Ramos (cell line): Measurements from ENCODE around the gene RAPGEF5.

Experiments used
- in situ Hi-C: fragments of 300-500 bp; cut with MboI; formaldehyde crosslinking; loops from one replicate; pipeline ENCODE4 v1.14.3; 2022; ENCODE audit warnings: low sequenced_read_pairs; ENCODE audit not compliant: unreplicated experiment

Gene RAPGEF5

DNA sequence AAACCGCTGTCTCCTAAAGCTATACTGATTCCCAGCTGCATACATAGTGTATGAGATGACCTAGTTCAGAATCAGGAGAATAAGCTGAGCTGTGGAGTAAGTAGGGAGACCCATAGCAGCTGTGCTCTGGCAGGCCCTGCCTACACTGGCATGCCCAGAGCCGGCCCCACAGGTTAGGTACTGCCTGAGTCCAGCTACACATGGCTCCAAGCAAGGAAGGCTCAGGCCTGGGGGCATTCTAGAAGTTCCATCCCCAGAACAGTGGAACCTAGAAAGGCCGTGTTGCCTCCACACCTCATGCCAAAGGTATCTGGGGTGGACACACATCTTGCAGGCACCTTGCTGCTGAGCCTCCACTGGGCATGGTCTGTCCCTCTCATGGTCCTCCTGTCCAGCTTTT, 215.6 kb downstream of the RAPGEF5 start:
- in situ Hi-C loops = no loop called here

DNA sequence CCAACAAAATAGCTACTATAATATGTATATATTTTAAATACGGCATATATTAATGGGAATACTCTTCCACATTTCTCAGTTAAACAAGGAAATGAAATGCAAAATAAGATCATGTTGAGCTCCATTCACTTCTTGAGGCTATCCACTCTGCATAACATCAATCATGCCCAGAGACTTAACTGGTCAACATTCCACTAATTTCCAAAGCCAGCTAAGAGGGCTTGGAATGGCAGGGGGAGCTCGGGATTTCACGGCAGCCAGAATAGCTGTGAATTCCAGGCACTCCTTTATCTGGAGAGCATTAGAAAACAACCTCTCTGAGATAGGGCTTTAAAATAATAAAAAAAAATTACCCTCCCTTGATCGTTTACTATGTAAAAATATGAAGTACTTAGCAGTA, 216.4 kb downstream of the RAPGEF5 start:
- in situ Hi-C loops = no loop called here

DNA sequence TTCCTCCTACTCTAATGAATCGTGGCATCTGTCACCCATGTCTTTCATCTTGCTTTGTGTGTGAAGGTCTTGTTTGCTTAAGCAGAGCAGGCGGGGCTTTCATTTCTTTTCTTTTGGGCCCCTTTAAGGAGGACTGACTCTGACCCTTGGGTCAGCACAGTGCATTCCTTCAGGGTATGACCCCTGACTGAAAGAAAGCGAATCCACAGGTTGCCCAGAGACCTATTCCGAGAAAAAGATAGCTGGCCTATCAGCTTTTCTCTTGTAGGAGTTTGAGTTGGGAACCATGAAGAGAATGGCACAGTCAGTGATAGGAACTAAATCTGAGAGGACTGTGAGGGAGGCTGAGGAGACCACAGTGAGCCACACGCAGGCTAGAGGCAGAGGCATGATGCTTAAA, 218.1 kb downstream of the RAPGEF5 start:
- in situ Hi-C loops = no loop called here

DNA sequence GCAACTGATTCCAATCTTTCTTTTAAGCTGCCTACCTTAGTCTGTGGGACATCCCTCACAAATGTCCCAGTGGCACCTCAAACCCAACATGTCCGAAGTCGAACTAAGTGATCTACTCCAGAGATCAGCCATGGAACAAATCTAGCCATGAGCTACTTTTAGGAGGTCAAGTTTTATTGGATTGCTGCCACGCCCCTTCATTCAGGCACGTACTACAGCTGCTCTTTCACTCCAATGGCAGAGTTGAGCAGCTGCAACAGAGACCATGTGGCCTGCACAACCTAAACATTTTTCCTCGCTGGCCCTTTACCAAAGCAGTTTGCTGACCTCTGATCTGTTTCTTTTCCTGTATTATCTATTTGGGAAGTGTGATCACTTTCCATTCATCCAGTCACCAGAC, 218.8 kb downstream of the RAPGEF5 start:
- in situ Hi-C loops = no loop called here

DNA sequence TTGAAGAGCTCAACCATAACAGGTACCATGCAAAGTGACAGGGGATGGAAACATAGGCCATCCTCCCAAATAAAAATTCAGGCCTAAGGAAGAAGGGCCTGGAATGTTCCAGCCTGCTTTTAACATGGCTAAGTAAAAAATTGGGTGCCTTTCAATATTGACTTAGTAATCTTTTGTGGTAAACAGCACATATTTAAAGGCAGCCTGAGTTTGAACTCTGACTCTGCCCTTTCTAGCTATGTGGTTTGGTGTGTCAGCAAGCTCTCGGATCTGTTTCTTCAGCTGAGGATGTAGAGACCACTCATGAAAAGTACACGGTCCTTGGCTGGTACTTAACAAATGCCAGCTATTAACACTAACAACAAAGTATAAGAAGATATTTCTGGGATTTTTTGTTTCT, 219.5 kb downstream of the RAPGEF5 start:
- in situ Hi-C loops = no loop called here

DNA sequence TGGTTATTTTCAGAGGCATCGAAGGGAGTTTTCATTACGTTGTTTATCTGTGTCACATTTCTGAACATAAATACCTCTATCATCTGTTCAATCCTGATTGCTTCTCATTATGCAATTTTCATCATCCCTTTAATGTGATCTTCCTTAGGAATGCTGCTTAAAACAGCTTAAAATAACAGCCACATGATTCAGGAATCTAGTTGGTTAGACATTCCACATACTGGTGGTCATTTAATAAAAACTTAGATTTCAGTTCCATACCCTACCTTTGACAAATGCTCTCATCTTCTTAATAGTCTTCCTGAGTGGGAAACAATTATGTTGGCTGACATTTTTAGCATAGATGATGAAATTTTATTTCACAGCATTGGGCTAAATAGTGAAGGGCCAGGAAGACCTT, 219.9 kb downstream of the RAPGEF5 start:
- in situ Hi-C loops = no loop called here

DNA sequence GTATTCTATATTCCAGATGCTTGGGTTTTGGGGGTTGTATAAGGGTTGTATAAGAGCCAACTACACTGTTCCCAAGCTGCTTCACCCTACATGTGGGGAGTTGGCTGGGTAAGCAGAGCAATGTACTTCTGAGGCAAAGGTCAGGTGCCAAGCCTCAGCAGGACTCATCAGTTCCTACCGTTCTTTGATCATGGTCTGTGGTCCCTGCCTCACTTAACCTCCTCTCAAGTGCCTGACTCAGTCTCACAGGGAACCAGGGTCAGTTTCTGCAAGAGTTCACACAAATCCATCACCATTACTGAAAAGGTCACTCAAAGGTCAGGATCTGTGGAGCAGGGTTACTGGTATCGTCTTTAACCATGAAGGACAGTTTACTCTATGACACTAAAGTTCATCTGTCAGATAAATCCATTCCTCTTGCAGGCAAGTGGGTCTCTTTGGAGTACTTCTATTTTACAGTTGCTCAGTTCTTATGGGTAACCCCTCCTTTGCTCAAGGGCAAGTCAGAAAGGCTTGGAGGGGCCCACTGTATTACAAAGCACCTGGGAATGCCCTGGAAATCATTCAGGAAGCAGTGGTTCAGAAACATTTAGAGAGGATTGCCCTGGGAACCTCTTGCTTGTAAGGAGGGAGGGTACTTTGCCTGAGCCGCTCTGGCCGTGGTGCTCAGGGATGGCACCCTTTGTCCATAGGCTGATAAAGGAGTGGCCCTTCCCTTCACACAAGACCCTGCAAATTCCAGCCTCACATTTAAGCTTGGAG, 227.0 kb downstream of the RAPGEF5 start:
- in situ Hi-C loops = no loop called here

DNA sequence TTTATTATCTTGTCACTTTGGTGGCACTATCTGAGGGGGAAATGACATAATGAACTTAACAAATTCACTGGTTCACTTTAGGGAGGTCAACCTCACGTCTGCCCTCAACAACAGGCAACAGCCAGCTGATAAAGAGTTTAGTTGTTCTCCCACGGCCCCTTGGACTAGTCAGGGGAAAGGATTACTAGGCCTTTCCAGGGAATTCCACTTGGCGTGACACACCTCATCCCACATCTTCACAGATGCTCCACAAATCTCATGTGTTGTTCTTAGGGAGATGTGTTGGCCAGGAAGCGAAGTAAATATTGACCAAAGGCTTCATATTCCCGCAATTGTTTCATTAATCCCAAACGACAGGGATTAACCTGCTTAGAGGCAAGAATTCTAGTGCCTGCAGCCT, 227.8 kb downstream of the RAPGEF5 start:
- in situ Hi-C loops = no loop called here

DNA sequence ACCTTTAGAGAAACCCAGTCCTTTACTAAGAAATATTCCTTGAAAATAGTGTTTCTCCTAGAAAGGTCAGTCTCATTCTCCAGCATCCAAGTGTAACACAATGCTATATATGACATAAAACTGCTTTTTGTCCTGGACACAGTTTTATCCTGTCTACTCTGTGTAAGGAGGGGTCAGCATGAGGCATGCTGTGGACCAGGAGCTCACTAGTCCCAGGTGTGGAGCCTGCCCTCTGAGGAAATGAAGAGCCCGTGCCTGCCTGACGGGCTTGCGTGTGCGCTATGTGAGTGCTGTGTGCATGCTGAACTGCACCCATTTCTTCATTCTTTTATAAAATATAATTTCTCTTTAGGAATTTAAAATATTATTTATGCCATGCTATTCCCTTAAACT, 228.4 kb downstream of the RAPGEF5 start:
- in situ Hi-C loops = no loop called here

DNA sequence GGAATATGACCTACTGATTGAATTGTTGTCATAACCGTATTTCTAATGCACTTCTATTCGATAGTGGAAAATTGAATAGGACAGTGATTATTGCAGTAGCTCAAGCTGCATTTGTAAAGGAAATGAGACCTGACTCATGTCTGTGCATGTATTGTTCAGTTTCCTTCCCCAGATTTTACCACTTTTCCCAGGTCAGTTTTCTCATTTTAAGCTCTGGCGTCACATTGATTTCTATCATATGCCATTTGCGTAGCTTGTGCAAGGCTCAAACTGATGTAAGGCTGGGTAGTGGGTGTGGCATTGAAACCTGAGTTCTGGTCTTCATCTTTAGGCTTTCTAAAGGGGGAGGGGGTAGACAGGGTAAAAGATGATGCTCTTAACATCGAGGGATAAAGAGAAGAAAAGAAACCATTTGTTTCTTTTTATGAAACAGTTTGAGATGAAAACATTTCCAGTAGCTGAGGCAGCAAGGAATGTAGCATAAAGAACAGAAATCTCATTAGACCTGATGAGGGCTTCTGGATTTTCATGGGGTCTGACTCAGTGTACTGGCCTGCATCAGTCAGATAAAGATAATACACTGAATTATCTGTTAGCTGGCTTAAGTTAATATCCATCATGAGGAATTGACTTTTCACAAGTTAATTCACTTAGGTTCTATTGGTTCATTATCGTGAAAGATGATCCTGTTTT, 229.0 kb downstream of the RAPGEF5 start:
- in situ Hi-C loops = no loop called here

DNA sequence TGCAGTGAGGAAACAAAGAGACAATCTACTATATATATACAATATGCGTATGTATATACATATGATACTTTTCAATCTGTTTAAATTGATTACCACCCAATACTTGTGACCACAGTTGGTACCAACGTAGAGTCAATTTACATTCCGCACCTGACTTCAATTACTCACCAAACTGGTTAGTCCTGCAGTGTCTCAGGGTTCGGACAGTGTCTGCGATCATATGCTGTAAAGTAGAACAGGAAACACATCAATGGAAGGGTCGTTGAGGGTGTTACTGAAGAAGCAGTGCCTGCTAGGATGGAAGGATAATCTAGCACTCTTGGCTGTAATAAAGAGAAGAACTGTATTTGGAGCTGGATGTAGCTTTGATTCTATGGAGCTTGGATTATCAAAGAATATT, 231.5 kb downstream of the RAPGEF5 start:
- in situ Hi-C loops = no loop called here

DNA sequence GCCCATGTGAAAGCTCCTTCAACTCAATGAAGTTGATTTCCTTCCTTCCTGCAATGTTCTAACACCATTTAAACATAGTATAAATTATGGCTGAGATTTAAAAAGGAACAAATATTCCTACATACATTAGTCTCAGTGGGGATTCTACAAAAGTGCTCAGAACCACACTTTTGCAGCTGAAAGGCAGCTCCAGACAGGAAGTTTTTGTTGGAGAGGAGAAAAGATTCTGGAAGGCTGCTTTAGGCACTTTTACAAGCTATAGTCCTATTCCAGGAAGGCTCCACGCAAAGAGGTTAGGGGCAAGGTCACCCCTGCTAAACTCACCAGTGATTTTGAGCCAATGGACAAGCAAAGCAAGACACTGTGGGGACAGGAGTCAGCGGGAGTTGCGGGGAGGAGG, 232.0 kb downstream of the RAPGEF5 start:
- in situ Hi-C loops = no loop called here

DNA sequence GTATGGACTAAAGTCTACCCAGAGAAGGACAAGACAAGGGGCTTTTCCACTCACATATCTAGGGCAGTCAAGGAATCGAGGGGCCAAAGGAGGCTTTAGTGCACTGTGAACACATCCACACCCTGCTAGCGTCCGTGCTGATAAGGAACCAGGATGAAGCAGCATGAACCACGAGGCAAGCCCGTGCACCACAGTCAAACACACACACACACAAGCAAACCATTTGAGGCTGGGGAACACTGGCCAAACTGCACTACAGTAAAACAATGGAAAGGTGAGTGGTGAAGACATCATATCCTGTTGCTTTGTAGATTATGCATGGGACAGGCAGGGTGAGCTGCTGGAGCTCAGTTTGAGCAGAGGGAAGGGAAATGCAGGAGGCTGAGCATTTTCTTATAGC, 233.8 kb downstream of the RAPGEF5 start:
- in situ Hi-C loops = no loop called here

DNA sequence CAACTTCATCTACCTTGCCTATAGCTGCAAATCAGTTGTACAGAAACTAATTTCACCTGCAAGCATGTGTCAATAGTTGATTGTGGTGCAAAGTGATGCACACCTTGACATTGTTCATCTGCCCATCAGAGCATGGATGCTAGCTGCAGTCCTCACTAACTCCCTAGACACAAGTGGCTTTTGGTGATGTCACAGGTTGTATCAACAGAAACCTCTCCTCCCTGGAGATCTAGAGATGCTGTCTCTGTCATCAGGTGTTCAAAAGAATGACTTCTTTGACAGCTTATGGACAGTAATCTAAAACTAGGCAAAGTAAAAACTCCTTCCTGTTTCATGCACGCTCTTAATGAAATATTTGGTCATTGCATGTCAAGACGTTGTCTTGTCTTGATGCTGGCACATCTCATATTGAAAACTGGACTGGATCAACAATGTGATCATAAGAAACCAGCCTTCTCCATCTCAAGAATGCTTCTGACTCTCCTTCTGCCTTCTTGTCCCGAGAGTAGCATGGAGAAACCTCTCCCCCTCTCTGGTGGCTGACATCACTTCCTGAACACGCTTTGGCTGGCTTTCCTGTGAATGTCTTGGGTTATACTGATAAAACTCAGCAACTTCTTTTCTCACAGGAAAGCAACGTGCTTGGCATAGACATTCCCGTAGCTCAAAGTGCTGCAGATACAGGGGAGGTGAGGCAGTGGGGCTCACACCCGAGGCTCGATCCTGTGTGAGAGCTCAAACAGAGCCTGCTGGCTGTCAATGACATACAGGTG, 235.1 kb downstream of the RAPGEF5 start:
- in situ Hi-C loops = no loop called here

DNA sequence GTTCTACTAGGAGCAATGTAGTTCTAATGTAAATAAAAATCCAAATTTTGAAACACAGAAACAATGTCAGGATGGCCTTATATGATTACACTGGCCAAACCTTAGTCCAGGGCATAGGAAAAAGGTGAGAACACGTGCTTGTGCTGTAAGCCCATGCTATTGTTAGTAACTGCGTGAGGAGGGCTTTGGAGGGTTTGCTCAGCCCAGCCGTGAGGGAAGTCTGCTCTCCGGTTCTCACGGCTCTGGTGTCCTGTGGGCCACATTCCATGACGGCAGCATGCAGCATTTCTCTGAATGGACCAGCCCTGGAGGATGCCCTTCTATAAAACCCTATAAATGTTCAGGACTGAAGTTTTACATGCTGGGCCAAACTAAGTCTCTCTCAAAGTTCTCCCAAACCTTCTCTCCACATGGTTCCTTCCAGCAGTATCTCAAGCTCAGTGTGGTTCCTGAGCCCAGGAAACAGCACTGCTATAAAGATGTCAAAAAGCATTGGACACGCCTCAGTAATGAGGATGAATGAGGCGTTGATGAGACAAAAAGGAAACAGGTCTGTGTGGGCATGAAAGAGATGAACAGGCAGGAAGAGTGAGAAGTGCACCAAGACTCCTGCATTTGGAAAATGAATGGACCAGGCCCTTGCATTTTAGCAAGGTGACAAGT, 236.4 kb downstream of the RAPGEF5 start:
- in situ Hi-C loops = no loop called here

DNA sequence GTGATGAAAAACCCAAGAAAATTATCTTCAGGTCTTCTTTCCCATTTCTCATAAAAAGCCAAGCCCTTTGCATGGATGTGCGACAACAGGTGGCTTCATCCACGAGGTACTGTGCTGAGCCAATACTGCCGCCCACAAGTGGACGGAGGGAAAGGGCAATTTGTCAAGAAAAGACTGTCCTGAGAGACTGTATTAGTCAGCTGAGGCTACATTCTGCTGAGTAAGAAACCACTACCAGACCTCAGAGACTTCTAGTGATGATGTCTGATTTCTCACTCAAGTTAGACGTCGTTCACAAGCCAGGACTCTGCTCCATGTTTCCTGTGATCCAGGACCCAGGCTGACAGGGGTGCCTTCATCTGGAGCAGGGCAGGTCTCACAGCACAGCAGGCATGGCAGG, 239.7 kb downstream of the RAPGEF5 start:
- in situ Hi-C loops = no loop called here

DNA sequence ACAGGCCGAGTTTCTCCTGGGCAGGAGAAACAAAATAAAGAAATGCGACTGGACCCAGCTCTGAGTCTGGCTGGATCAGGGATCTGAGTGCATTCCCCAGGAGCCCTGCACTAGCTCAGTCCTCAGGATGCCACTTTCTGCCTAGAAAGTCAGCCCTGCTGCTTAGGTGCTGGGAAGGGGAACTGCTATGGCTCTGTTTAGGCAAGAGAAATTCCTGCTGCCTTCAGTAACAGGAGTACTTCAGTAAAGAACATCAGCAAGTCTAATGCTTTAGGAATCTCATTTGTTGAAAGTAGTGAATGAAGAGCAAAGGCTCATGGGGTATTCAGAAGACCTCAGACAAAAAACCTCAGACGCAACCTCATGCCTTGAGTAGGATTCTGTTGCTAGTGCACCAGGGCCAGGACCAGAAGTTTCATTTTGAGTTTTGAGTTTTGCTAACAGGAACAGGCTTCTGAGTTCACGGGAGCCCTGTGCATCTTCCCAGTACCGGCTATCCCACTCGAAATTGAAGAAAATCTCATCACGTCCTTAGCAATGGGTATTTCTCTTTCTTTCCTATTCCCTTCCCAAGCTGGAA, 240.4 kb downstream of the RAPGEF5 start:
- in situ Hi-C loops = no loop called here

DNA sequence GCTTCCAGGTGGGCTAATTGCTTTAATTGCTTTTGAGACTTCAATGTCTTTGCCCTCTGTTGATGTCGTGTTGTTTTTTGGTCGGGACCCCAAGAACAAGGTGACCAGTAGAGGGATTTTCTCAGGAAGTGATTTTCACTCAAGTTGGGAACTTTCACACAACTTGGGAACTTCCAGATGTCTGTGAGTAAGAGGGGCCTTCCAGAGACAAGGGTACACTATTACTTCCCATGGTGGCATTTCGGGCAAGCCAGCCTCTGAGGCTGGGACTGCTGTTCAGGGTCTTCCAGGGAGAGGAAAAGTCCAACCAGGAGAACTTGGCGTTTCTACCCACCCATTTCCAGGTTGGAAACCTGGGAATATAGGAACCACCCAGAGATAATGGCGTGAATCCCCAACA, 241.3 kb downstream of the RAPGEF5 start:
- in situ Hi-C loops = no loop called here

DNA sequence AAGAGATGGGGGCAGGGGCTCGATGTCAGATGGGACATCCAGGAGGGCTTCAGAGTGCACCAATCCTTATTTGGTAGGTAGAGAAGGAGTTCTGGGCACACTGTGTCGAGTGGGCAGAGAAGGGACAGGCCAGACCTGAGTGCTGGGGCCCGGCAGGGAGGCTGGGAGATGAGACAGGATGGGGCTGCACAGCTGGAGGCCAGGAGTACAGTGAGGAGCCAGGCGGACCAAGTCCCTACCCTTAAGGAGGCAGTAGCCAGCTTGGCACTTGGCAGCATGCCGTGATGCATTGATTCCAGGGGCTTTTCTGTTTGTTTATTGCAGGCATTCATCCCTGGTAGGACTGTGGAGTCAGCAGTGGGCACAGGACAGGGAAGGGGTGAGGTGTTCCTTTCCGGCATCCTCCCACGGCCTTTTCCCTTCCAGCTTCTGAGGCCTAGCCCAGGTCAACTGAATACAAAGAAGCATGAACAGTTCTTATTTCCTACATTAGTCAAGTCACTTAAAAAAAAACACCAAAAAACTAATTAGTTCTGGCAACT, 242.4 kb downstream of the RAPGEF5 start:
- in situ Hi-C loops = no loop called here

DNA sequence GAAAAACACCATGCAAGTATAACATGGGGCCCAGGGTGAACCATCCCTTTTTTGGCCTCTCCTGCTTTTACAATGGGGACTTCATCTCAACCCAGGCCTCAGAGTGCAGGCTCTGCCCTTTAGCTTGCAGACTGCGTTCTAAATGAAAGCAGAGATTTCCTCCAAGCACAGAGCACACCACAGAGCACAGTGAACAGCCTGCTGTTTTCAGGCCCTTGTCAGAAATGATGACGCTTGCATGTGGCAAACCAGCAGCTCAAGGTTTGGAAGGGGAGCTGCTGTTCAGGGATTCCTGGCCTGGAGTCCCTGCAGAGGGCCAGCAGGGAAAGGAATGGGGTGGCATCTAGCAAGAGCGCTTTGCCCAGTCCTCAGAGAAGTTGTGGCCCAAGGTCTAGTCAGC, 243.9 kb downstream of the RAPGEF5 start:
- in situ Hi-C loops = no loop called here
